ENCODE results near the gene PACRGL. TPM values are rescaled to one million over a fixed set of nuclear protein-coding genes. Genes with fewer than 3 reads are reported as not detected.

The PACRGL gene
- total RNA-seq: 10 to 100 TPM in 6 of 9 donors, 1 to 10 TPM in 3; 7.1 to 17.1 (median 11.2) TPM
- 10 to 100 TPM in 1 of 2 donors, 1 to 10 TPM in 1; 2.4 to 12.2 TPM for polyA plus RNA-seq
- long read RNA-seq, donor 1, partial matches to known transcripts: 0 of 4 reads
- long read RNA-seq, donor 1, other reads (novel, unspliced or antisense): 2 of 4 reads
- long read RNA-seq, donor 2, partial matches to known transcripts: 1 of 12 reads
- long read RNA-seq, donor 2, other reads (novel, unspliced or antisense): 11 of 12 reads
- long read RNA-seq, donor 3, partial matches to known transcripts: 0 of 3 reads
- long read RNA-seq, donor 3, other reads (novel, unspliced or antisense): 3 of 3 reads

- peaks cover 0 to 17% (median 12%) of the 10 kb centered on the region in 12 donors for H3K4me1 ChIP-seq
- no peaks in the 10 kb centered on the region for H3K9me3 ChIP-seq
- DNase-seq: peak; percentile 93 to 97 (median 96)
- peaks cover under 1 to 14% (median 10%) of the 10 kb centered on the region in 9 donors for H3K36me3 ChIP-seq
- H3K4me3 ChIP-seq: peak within 1 kb of the TSS; percentile 61 to 93 (median 80)
- intact Hi-C loops (cut with DNase I): no loop called here
- peak; percentile 99 to 100 (median 100) for ATAC-seq
- no peak for TF ChIP-seq CTCF (IDR thresholded peaks at IDR 0.05)
- peak in 1 of 2 donors; percentile 68 for TF ChIP-seq POLR2A (IDR thresholded peaks at IDR 0.05)
- peak within 1 kb of the TSS in 11 of 12 donors; percentile 31 to 85 (median 71) for H3K27ac ChIP-seq
- no peaks in the 10 kb centered on the region for H3K27me3 ChIP-seq
- 0% methylated on average over 35 to 60 of the region's 60 CpGs for WGBS, 4 donors
Observed at GRCh38 chr4:20700007-20700761, at the start of gene PACRGL. PACRGL (plus strand) TSS chr4:20700458; CDS start chr4:20704482, 4,024 bp downstream.

GRCh38 chr4:20652226-20652885 is 47.9 kb upstream of the PACRGL start:
- intact Hi-C loops (cut with DNase I): no loop called here
- no peak for DNase-seq
- H3K27me3 ChIP-seq: no peaks in the 10 kb centered on the region
- no peak for ATAC-seq
- H3K4me1 ChIP-seq: no peaks in the 10 kb centered on the region
- no peak for TF ChIP-seq POLR2A (IDR thresholded peaks at IDR 0.05)
- TF ChIP-seq CTCF (IDR thresholded peaks at IDR 0.05): no peak
- peaks cover 0 to 20% (median 3%) of the 10 kb centered on the region in 12 donors for H3K9me3 ChIP-seq
- no peak overlapping the region for H3K27ac ChIP-seq
- H3K36me3 ChIP-seq: no peaks in the 10 kb centered on the region
- 81 to 92% (median 83%) methylated on average over 1 of the region's 1 CpG for WGBS, 4 donors
- no peak overlapping the region for H3K4me3 ChIP-seq

- no peak overlapping the region for H3K27ac ChIP-seq
- intact Hi-C loops (cut with DNase I): no loop called here
- H3K4me1 ChIP-seq: no peaks in the 10 kb centered on the region
- TF ChIP-seq POLR2A (IDR thresholded peaks at IDR 0.05): no peak
- no peaks in the 10 kb centered on the region for H3K9me3 ChIP-seq
- H3K27me3 ChIP-seq: no peaks in the 10 kb centered on the region
- 75 to 81% (median 78%) methylated on average over 4 of the region's 4 CpGs for WGBS, 4 donors
- ATAC-seq: no peak
- no peak for DNase-seq
- no peaks in the 10 kb centered on the region for H3K36me3 ChIP-seq
- no peak overlapping the region for H3K4me3 ChIP-seq
Observed at GRCh38 chr4:20658456-20658855, 41.8 kb upstream of the PACRGL start.

GRCh38 chr4:20662851-20663250 is 37.4 kb upstream of the PACRGL start:
- TF ChIP-seq POLR2A (IDR thresholded peaks at IDR 0.05): no peak
- no peak for TF ChIP-seq CTCF (IDR thresholded peaks at IDR 0.05)
- Histone ChIP-seq H3K36me3 (no peaks in the 10 kb centered on the region), H3K27me3 (no peaks in the 10 kb centered on the region), H3K4me3 (no peak overlapping the region), H3K9me3 (no peaks in the 10 kb centered on the region), H3K4me1 (no peaks in the 10 kb centered on the region), H3K27ac (no peak overlapping the region)
- ATAC-seq (no peak), DNase-seq (no peak)
- intact Hi-C loops (cut with DNase I): no loop called here
- 0 to 58% (median 51%) methylated on average over 1 of the region's 1 CpG for WGBS, 4 donors

Data from heart left ventricle (tissue), 16 donors.